Measurements from ENCODE around the gene GRIN2C.

GRCh38 chr17:74808714-74809430, 50.8 kb downstream of the GRIN2C start:
- TF ChIP-seq CTCF (IDR thresholded peaks at IDR 0.05; ENCODE audit: insufficient read depth, low read length, poor library complexity, severe bottlenecking): no peak
- no peak for TF ChIP-seq EZH2phosphoT487 (conservative IDR thresholded peaks at IDR 0.05; ENCODE audit: low read length)

Data from SU-DHL-6 (cell line).